Measurements from ENCODE around the gene SLC25A10.
"Not testable (repeated sequence)": the region's sequence is repeated elsewhere in the genome, so short reads cannot be mapped to it uniquely, and the experiment has no call there.

The SLC25A10 gene

GRCh38 chr17:81722184-81723120 lies 10.4 kb downstream of the SLC25A10 start:
- DNase-seq (ENCODE audit: low read depth, low spot score) = no peak

- DNase-seq (ENCODE audit: low read depth, low spot score) = no peak
Measured at GRCh38 chr17:81723651-81724209, 11.6 kb downstream of the SLC25A10 start.

GRCh38 chr17:81725439-81725838 lies 13.4 kb downstream of the SLC25A10 start:
- DNase-seq (ENCODE audit: low read depth, low spot score) = no peak

GRCh38 chr17:81726004-81726403 lies 13.9 kb downstream of the SLC25A10 start:
- DNase-seq (ENCODE audit: low read depth, low spot score) = no peak

GRCh38 chr17:81727324-81728031 lies 15.4 kb downstream of the SLC25A10 start:
- DNase-seq (ENCODE audit: low read depth, low spot score) = no peak

GRCh38 chr17:81733507-81734404 lies 21.7 kb downstream of the SLC25A10 start:
- DNase-seq (ENCODE audit: low read depth, low spot score) = no peak

GRCh38 chr17:81734405-81735263 lies 22.6 kb downstream of the SLC25A10 start:
- no peak for DNase-seq (ENCODE audit: low read depth, low spot score)

- DNase-seq (ENCODE audit: low read depth, low spot score) = no peak
Measured at GRCh38 chr17:81735264-81736102, 23.4 kb downstream of the SLC25A10 start.

GRCh38 chr17:81737947-81738800 lies 26.1 kb downstream of the SLC25A10 start:
- DNase-seq (ENCODE audit: low read depth, low spot score) = no peak

- no peak for DNase-seq (ENCODE audit: low read depth, low spot score)
Measured at GRCh38 chr17:81738801-81739393, 26.8 kb downstream of the SLC25A10 start.

GRCh38 chr17:81739593-81739992 lies 27.5 kb downstream of the SLC25A10 start:
- DNase-seq (ENCODE audit: low read depth, low spot score) = not testable (repeated sequence)

GRCh38 chr17:81740395-81740961 lies 28.4 kb downstream of the SLC25A10 start:
- no peak for DNase-seq (ENCODE audit: low read depth, low spot score)

GRCh38 chr17:81741049-81741593 lies 29.0 kb downstream of the SLC25A10 start:
- no peak for DNase-seq (ENCODE audit: low read depth, low spot score)

GRCh38 chr17:81741594-81742452 lies 29.7 kb downstream of the SLC25A10 start:
- DNase-seq (ENCODE audit: low read depth, low spot score) = no peak
